Astrocyte (in vitro differentiated cells and primary cell): Measurements from ENCODE around the gene ISCU.

ENCODE experiments used
- CTCF ChIP-seq: IDR thresholded peaks from 2 replicates; pipeline ENCODE4 v1.5.1; 2011; ENCODE audit warnings: low read depth, mild to moderate bottlenecking, inconsistent platforms, low read length, moderate library complexity; ENCODE audit not compliant: insufficient read depth
- EZH2 ChIP-seq: IDR thresholded peaks from 2 replicates; pipeline ENCODE4 v1.6.1; 2012; ENCODE audit warnings: mild to moderate bottlenecking, low read length, inconsistent platforms; ENCODE audit not compliant: insufficient read depth

GRCh38 chr12:108605690-108606406 is 43.5 kb downstream of the ISCU start:
- TF ChIP-seq CTCF, result no peak
- no peak for TF ChIP-seq EZH2
